Ovary (tissue), 3 donors: ENCODE results near the gene WASL.
"Not testable (repeated sequence)": the region's sequence is repeated elsewhere in the genome, so short reads cannot be mapped to it uniquely, and the experiment has no call there.

Experiments
- CTCF ChIP-seq, 3 donors: fragments of 450-650 bp in 2 of 3; fragments of 200-600 bp in 1 of 3; IDR thresholded peaks; one replicate each; pipeline versions ENCODE4 v1.5.1 to v1.8.0; 2016 to 2022; ENCODE audit warnings: antibody characterized with exemption in 3 of 3, mild to moderate bottlenecking in 1 of 3
- EP300 ChIP-seq: sonication (generic); formaldehyde crosslinking; IDR thresholded peaks from one replicate; pipeline ENCODE4 v1.6.1; 2017; ENCODE audit warnings: antibody characterized with exemption
- donor health status: DM: no; HTN: no; CAD: no.

GRCh38 chr7:123720527-123720926, 28.3 kb downstream of the WASL start:
- not testable (repeated sequence) for TF ChIP-seq CTCF (IDR thresholded peaks at IDR 0.05); EP300
